PFSK-1 (cell line): ENCODE measurements around the gene PXMP2.

Source experiments
- POLR2AphosphoS5 ChIP-seq: IDR thresholded peaks from 2 replicates; pipeline ENCODE4 v1.6.1; 2012; ENCODE audit warnings: low read depth, mild to moderate bottlenecking, control low read depth, low read length, moderate library complexity
- REST ChIP-seq, 2 experiments: IDR thresholded peaks; 2 replicates each; pipeline versions ENCODE4 v1.6.1 to v1.8.0; 2011 to 2012; ENCODE audit warnings: low read depth in 2 of 2, low read length in 2 of 2, control low read depth in 1 of 2, inconsistent platforms in 1 of 2, mild to moderate bottlenecking in 1 of 2, moderate library complexity in 1 of 2; ENCODE audit not compliant: insufficient read depth in 1 of 2

- TF ChIP-seq REST (IDR thresholded peaks at IDR 0.05; ENCODE audit: insufficient read depth in 1 of 2, low read depth in 2 of 2, low read length in 2 of 2) (no peak), POLR2AphosphoS5 (no peak)
Observed at GRCh38 chr12:132672116-132672515, 15.3 kb upstream of the PXMP2 start.
